ENCODE results near the gene ASPA. TPM values are rescaled to one million over a fixed set of nuclear protein-coding genes. Genes with fewer than 3 reads are reported as not detected.

ASPA gene
- polyA plus RNA-seq, 1 donor (not counting 4 experiments of a cell fraction or from before 2014, with no cell fraction given): not detected

GRCh38 chr17:3543453-3543852 is 67.7 kb downstream of the ASPA start:
- H3K4me2 ChIP-seq (ENCODE audit: control insufficient read depth, extremely low read depth, insufficient read depth, low read depth, low read length): no peak overlapping the region
- H3K27ac ChIP-seq (ENCODE audit: control insufficient read depth, insufficient read depth, low read length): no peak overlapping the region
- no peak overlapping the region for H2AFZ ChIP-seq (ENCODE audit: control insufficient read depth, low read length)
- H3K4me1 ChIP-seq (ENCODE audit: control insufficient read depth, extremely low read depth, insufficient read depth, low read length): no peaks in the 10 kb centered on the region
- H3K9me1 ChIP-seq (ENCODE audit: control insufficient read depth, extremely low read depth, insufficient read depth, low read length): no peaks in the 10 kb centered on the region
- no peaks in the 10 kb centered on the region for H3K27me3 ChIP-seq (ENCODE audit: control insufficient read depth, extremely low read depth, insufficient read depth, low read length)
- no peak overlapping the region for H3K9ac ChIP-seq (ENCODE audit: control insufficient read depth, extremely low read depth, insufficient read depth, low read length)
- no peak for DNase-seq (ENCODE audit: low read depth, low spot score)
- H3K9me3 ChIP-seq (ENCODE audit: control insufficient read depth, low read depth, low read length): no peaks in the 10 kb centered on the region
- H3K79me2 ChIP-seq (ENCODE audit: control insufficient read depth, insufficient read depth, low read length): peaks cover 2% of the 10 kb centered on the region
- no peak overlapping the region for H3K4me3 ChIP-seq (ENCODE audit: control insufficient read depth in 2 of 3, extremely low read depth in 1 of 3, insufficient read depth in 2 of 3, low read depth in 1 of 3, low read length in 3 of 3)
- TF ChIP-seq EZH2 (IDR thresholded peaks at IDR 0.05; ENCODE audit: low read length) (no peak), CTCF (optimal IDR thresholded peaks at IDR 0.05 in 1 of 3, IDR thresholded peaks at IDR 0.05 in 1 of 3, conservative IDR thresholded peaks at IDR 0.05 in 1 of 3; ENCODE audit: extremely low read depth in 1 of 3, insufficient read depth in 2 of 3, low read length in 3 of 3) (no peak)
- dilution Hi-C loops (cut with MboI; ENCODE audit: extremely low pct_ligation_motif_present, low sequenced_read_pairs): no loop called here
- H3K36me3 ChIP-seq (ENCODE audit: control insufficient read depth in 2 of 2, extremely low read depth in 1 of 2, insufficient read depth in 2 of 2, low read length in 2 of 2): peaks cover 13 to 24% of the 10 kb centered on the region in 2 experiments
- no peak for FAIRE-seq
- H4K20me1 ChIP-seq (ENCODE audit: control insufficient read depth, extremely low read depth, insufficient read depth, low read length): no peaks in the 10 kb centered on the region

GRCh38 chr17:3544365-3544764 is 68.6 kb downstream of the ASPA start:
- FAIRE-seq: no peak
- H3K27ac ChIP-seq (ENCODE audit: control insufficient read depth, insufficient read depth, low read length): no peak overlapping the region
- no peak for TF ChIP-seq CTCF (optimal IDR thresholded peaks at IDR 0.05 in 1 of 3, IDR thresholded peaks at IDR 0.05 in 1 of 3, conservative IDR thresholded peaks at IDR 0.05 in 1 of 3; ENCODE audit: extremely low read depth in 1 of 3, insufficient read depth in 2 of 3, low read length in 3 of 3)
- no peak for TF ChIP-seq EZH2 (IDR thresholded peaks at IDR 0.05; ENCODE audit: low read length)
- no peaks in the 10 kb centered on the region for H4K20me1 ChIP-seq (ENCODE audit: control insufficient read depth, extremely low read depth, insufficient read depth, low read length)
- DNase-seq (ENCODE audit: low read depth, low spot score): no peak
- no peaks in the 10 kb centered on the region for H3K9me1 ChIP-seq (ENCODE audit: control insufficient read depth, extremely low read depth, insufficient read depth, low read length)
- H3K27me3 ChIP-seq (ENCODE audit: control insufficient read depth, extremely low read depth, insufficient read depth, low read length): no peaks in the 10 kb centered on the region
- H3K9me3 ChIP-seq (ENCODE audit: control insufficient read depth, low read depth, low read length): no peaks in the 10 kb centered on the region
- no peak overlapping the region for H3K4me3 ChIP-seq (ENCODE audit: control insufficient read depth in 2 of 3, extremely low read depth in 1 of 3, insufficient read depth in 2 of 3, low read depth in 1 of 3, low read length in 3 of 3)
- dilution Hi-C loops (cut with MboI; ENCODE audit: extremely low pct_ligation_motif_present, low sequenced_read_pairs): no loop called here
- H3K4me1 ChIP-seq (ENCODE audit: control insufficient read depth, extremely low read depth, insufficient read depth, low read length): no peaks in the 10 kb centered on the region
- H2AFZ ChIP-seq (ENCODE audit: control insufficient read depth, low read length): no peak overlapping the region
- H3K36me3 ChIP-seq (ENCODE audit: control insufficient read depth in 2 of 2, extremely low read depth in 1 of 2, insufficient read depth in 2 of 2, low read length in 2 of 2): peaks cover 16 to 24% of the 10 kb centered on the region in 2 experiments
- peaks cover 2% of the 10 kb centered on the region for H3K79me2 ChIP-seq (ENCODE audit: control insufficient read depth, insufficient read depth, low read length)
- no peak overlapping the region for H3K4me2 ChIP-seq (ENCODE audit: control insufficient read depth, extremely low read depth, insufficient read depth, low read depth, low read length)
- no peak overlapping the region for H3K9ac ChIP-seq (ENCODE audit: control insufficient read depth, extremely low read depth, insufficient read depth, low read length)
